ENCODE data around the gene VRK1. TPM values are rescaled to one million over a fixed set of nuclear protein-coding genes. Genes with fewer than 3 reads are reported as not detected.

VRK1 gene
- polyA plus RNA-seq, 1 of the 3 experiments (the other 2 are of a cell fraction), result 9.1 TPM

DNA sequence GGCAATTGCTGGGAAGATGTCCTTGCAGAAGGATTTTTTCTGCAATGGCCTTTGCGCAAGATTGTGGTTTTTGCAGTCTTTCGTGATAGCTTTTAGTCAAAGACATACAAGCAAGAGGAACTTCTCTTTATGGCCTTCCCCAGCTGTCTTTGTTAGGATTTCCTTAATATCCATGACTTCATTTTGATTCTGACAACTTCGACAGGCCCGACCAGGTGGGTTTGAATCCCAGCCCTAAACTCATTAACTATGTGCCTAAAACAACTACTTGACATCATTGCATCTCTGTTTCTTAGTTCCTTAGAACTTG lies 13.3 kb upstream of the VRK1 start:
- TF ChIP-seq SIN3A (IDR thresholded peaks at IDR 0.05; ENCODE audit: borderline replicate concordance, low read depth, low read length), result no peak
- TF ChIP-seq NFIC (IDR thresholded peaks at IDR 0.05; ENCODE audit: borderline replicate concordance), result no peak
- no peak overlapping the region for H3K4me2 ChIP-seq

DNA sequence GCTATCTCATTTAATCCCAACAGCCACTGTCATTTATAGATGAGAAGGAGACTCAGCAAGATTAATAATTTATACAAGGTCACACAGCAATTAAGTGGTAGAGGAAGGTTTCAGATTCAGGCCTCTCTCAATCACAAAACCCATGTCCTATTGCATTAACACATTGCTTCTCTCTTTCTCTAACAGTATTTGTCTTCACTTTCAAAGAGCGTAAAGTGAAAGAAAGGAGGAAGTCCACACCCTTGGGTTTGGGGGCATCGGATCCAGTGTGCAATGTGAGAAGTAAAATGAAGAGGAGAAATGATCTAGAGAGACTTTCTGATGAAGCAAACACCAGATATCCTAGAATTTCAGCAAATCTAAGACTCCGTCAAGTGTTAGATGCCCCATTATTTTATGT lies 7.0 kb upstream of the VRK1 start:
- H3K36me3 ChIP-seq (replicated peaks in 1 of 2; ENCODE audit: control insufficient read depth in 1 of 2, insufficient read depth in 2 of 2, low read length in 1 of 2), result no peaks in the 10 kb centered on the region
- no peaks in the 10 kb centered on the region for H3K79me2 ChIP-seq (ENCODE audit: insufficient read depth)
- ChIA-PET CTCF (interaction anchor here (1.1 kb wide), 1 partner anchor 49 kb away, joined by 4 read pairs; no protein-coding TSS in a partner anchor), POLR2A (no interaction called here)
- H2AFZ ChIP-seq (ENCODE audit: low read depth), result no peak overlapping the region
- WGBS (ENCODE audit: low lambda C conversion rate), result 42% methylated on average over 3 of the region's 3 CpGs
- H4K20me1 ChIP-seq (ENCODE audit: insufficient read depth), result no peaks in the 10 kb centered on the region
- no peak overlapping the region for H3K9ac ChIP-seq
- H3K4me2 ChIP-seq, result no peak overlapping the region
- no peaks in the 10 kb centered on the region for H3K9me3 ChIP-seq
- TF ChIP-seq MEF2A (IDR thresholded peaks at IDR 0.05; ENCODE audit: borderline replicate concordance, low read depth), result no peak
- TF ChIP-seq RCOR1 (IDR thresholded peaks at IDR 0.05; ENCODE audit: low read length), result no peak
- TF ChIP-seq, protein P1, sequence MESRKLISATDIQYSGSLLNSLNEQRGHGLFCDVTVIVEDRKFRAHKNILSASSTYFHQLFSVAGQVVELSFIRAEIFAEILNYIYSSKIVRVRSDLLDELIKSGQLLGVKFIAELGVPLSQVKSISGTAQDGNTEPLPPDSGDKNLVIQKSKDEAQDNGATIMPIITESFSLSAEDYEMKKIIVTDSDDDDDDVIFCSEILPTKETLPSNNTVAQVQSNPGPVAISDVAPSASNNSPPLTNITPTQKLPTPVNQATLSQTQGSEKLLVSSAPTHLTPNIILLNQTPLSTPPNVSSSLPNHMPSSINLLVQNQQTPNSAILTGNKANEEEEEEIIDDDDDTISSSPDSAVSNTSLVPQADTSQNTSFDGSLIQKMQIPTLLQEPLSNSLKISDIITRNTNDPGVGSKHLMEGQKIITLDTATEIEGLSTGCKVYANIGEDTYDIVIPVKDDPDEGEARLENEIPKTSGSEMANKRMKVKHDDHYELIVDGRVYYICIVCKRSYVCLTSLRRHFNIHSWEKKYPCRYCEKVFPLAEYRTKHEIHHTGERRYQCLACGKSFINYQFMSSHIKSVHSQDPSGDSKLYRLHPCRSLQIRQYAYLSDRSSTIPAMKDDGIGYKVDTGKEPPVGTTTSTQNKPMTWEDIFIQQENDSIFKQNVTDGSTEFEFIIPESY (IDR thresholded peaks at IDR 0.05; ENCODE audit: borderline replicate concordance, low read depth), result no peak
- TF ChIP-seq SIN3A (IDR thresholded peaks at IDR 0.05; ENCODE audit: borderline replicate concordance, low read depth, low read length), result no peak
- no peak for TF ChIP-seq TEAD4 (IDR thresholded peaks at IDR 0.05; ENCODE audit: borderline replicate concordance, insufficient read depth)
- TF ChIP-seq EP300 (IDR thresholded peaks at IDR 0.05; ENCODE audit: borderline replicate concordance in 1 of 2, low read depth in 1 of 2, low read length in 1 of 2), result no peak
- no peak for TF ChIP-seq RFX5 (IDR thresholded peaks at IDR 0.05; ENCODE audit: low read length)
- TF ChIP-seq, protein P2, sequence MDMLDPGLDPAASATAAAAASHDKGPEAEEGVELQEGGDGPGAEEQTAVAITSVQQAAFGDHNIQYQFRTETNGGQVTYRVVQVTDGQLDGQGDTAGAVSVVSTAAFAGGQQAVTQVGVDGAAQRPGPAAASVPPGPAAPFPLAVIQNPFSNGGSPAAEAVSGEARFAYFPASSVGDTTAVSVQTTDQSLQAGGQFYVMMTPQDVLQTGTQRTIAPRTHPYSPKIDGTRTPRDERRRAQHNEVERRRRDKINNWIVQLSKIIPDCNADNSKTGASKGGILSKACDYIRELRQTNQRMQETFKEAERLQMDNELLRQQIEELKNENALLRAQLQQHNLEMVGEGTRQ (IDR thresholded peaks at IDR 0.05; ENCODE audit: borderline replicate concordance, low read depth, low read length), result no peak
- TF ChIP-seq, protein P3, sequence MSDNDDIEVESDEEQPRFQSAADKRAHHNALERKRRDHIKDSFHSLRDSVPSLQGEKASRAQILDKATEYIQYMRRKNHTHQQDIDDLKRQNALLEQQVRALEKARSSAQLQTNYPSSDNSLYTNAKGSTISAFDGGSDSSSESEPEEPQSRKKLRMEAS (IDR thresholded peaks at IDR 0.05; ENCODE audit: low read depth), result no peak
- no peak for TF ChIP-seq GABPA (IDR thresholded peaks at IDR 0.05; ENCODE audit: low read depth)
- no peak for TF ChIP-seq JUND (IDR thresholded peaks at IDR 0.05)
- no peak for TF ChIP-seq EZH2phosphoT487 (IDR thresholded peaks at IDR 0.05; ENCODE audit: borderline replicate concordance, low read depth)
- no peak for TF ChIP-seq FOSL2 (IDR thresholded peaks at IDR 0.05; ENCODE audit: borderline replicate concordance, low read depth)
- no peak for TF ChIP-seq RAD21 (IDR thresholded peaks at IDR 0.05; ENCODE audit: low read length)
- TF ChIP-seq FOXM1 (IDR thresholded peaks at IDR 0.05; ENCODE audit: low read depth), result no peak
- no peak for TF ChIP-seq RXRA (IDR thresholded peaks at IDR 0.05; ENCODE audit: borderline replicate concordance, low read depth)
- no peak for TF ChIP-seq SMC3 (IDR thresholded peaks at IDR 0.05; ENCODE audit: low read depth, low read length)
- no peak for TF ChIP-seq NRF1 (IDR thresholded peaks at IDR 0.05; ENCODE audit: low read depth, low read length)
- TF ChIP-seq CHD2 (IDR thresholded peaks at IDR 0.05; ENCODE audit: low read length, partially characterized antibody), result no peak
- TF ChIP-seq, protein P4, sequence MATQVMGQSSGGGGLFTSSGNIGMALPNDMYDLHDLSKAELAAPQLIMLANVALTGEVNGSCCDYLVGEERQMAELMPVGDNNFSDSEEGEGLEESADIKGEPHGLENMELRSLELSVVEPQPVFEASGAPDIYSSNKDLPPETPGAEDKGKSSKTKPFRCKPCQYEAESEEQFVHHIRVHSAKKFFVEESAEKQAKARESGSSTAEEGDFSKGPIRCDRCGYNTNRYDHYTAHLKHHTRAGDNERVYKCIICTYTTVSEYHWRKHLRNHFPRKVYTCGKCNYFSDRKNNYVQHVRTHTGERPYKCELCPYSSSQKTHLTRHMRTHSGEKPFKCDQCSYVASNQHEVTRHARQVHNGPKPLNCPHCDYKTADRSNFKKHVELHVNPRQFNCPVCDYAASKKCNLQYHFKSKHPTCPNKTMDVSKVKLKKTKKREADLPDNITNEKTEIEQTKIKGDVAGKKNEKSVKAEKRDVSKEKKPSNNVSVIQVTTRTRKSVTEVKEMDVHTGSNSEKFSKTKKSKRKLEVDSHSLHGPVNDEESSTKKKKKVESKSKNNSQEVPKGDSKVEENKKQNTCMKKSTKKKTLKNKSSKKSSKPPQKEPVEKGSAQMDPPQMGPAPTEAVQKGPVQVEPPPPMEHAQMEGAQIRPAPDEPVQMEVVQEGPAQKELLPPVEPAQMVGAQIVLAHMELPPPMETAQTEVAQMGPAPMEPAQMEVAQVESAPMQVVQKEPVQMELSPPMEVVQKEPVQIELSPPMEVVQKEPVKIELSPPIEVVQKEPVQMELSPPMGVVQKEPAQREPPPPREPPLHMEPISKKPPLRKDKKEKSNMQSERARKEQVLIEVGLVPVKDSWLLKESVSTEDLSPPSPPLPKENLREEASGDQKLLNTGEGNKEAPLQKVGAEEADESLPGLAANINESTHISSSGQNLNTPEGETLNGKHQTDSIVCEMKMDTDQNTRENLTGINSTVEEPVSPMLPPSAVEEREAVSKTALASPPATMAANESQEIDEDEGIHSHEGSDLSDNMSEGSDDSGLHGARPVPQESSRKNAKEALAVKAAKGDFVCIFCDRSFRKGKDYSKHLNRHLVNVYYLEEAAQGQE (IDR thresholded peaks at IDR 0.05; ENCODE audit: low read depth, low read length), result no peak
- H3K4me1 ChIP-seq (ENCODE audit: control insufficient read depth in 1 of 2, insufficient read depth in 2 of 2, low read depth in 1 of 2, low read length in 1 of 2), result no peaks in the 10 kb centered on the region
- H3K27me3 ChIP-seq (ENCODE audit: insufficient read depth), result no peaks in the 10 kb centered on the region
- no peak overlapping the region for H3K4me3 ChIP-seq (ENCODE audit: low read depth in 2 of 2, low read length in 1 of 2)
- H3F3A ChIP-seq (replicated peaks; ENCODE audit: insufficient read depth), result no peaks in the 10 kb centered on the region
- H3K27ac ChIP-seq (ENCODE audit: low read depth in 2 of 2, low read length in 1 of 2), result no peak overlapping the region
- no peaks in the 10 kb centered on the region for H3K9me2 ChIP-seq
- no peak for DNase-seq

More for the DNA sequence above, 13.3 kb upstream of the VRK1 start:
- no peaks in the 10 kb centered on the region for H3K4me1 ChIP-seq (ENCODE audit: control insufficient read depth in 1 of 2, insufficient read depth in 2 of 2, low read depth in 1 of 2, low read length in 1 of 2)
- H3K4me3 ChIP-seq (ENCODE audit: low read depth in 2 of 2, low read length in 1 of 2), result no peak overlapping the region
- no peak overlapping the region for H3K27ac ChIP-seq (ENCODE audit: low read depth in 2 of 2, low read length in 1 of 2)
- no peak overlapping the region for H3K9ac ChIP-seq
- WGBS (ENCODE audit: low lambda C conversion rate), result 54% methylated on average over 4 of the region's 4 CpGs
- no peaks in the 10 kb centered on the region for H4K20me1 ChIP-seq (ENCODE audit: insufficient read depth)
- no peak overlapping the region for H2AFZ ChIP-seq (ENCODE audit: low read depth)
- ChIA-PET POLR2A (no interaction called here), CTCF (no interaction called here)
- no peaks in the 10 kb centered on the region for H3K79me2 ChIP-seq (ENCODE audit: insufficient read depth)
- H3K9me2 ChIP-seq, result no peaks in the 10 kb centered on the region
- no peaks in the 10 kb centered on the region for H3F3A ChIP-seq (replicated peaks; ENCODE audit: insufficient read depth)
- H3K27me3 ChIP-seq (ENCODE audit: insufficient read depth), result no peaks in the 10 kb centered on the region; the same call in 1 of the 2 replicates
- H3K36me3 ChIP-seq (replicated peaks in 1 of 2; ENCODE audit: control insufficient read depth in 1 of 2, insufficient read depth in 2 of 2, low read length in 1 of 2), result no peaks in the 10 kb centered on the region
- no peak for DNase-seq
- H3K9me3 ChIP-seq, result no peaks in the 10 kb centered on the region

All from SK-N-SH (cell line).